ENCODE measurements around the gene HACD1. TPM values are rescaled to one million over a fixed set of nuclear protein-coding genes. Genes with fewer than 3 reads are reported as not detected.

HACD1 gene
- total and polyA plus RNA-seq, 10 of the 15 experiments (the other 5 are each of a cell fraction or from before 2014, with no cell fraction given) = 0.22 to 1.5 (median 0.78) TPM; not detected in 1

DNA sequence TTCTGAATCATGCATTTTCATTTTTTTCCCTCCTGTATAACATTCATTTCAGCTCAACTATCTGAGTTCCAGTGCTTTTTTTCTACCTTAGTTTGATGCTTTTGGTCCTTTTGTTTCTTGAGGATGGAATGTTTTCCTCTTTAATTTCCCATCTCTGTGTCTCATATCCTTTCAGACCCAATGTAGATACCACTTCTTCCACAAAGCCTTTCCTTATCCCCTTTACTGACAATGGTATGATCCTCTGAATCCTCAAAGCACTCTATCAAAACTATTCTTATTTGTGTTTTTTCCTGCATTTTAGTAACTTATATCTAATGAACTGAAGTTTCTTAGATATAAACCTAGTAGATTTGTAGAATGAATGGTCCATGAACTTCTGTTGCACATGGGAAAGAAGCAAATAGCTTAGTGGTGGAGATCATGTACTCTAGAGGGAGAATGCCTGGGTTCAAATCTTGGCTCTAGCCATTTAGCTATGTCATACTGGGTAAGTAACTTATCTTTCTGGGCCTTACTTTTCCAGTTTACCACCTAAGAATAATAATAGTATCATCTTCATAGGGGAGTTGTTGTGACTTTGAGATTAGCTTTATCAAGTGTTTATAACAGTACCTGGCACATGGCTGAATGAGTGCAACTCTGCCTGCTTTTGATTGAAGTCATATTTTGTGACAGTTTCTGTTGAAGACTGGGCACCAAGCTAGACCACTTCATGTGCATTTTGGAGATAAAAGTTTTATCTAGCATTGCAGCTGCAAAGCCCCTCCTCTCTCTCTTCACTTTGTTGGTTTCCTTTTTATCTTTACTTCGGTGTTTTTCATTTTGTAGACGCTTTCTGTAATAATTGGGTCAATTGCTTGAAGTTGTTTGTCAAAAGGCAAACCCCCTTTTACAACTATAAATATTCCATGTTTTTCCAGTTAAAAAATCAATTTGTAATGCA lies 45.3 kb upstream of the HACD1 start:
- in situ Hi-C loops (cut with MboI) = no loop called here
- TSS peak; percentile 49 for BruUV-seq (replicated peaks)
- Histone ChIP-seq H4K20me1 (ENCODE audit: control insufficient read depth, insufficient read depth) (no peaks in the 10 kb centered on the region), H3K4me2 (ENCODE audit: control insufficient read depth, insufficient read depth) (no peak overlapping the region), H3K79me2 (ENCODE audit: control insufficient read depth, insufficient read depth, low read length) (peaks cover 27% of the 10 kb centered on the region), H2AFZ (ENCODE audit: control insufficient read depth, low read depth, low read length) (no peak overlapping the region), H3K27ac (ENCODE audit: control insufficient read depth, insufficient read depth) (no peak overlapping the region), H3K36me3 (ENCODE audit: control insufficient read depth in 2 of 2, insufficient read depth in 2 of 2, low read length in 1 of 2) (peaks cover 2 to 5% of the 10 kb centered on the region in 2 experiments; a peak in 1 of 4 replicates), H3K27me3 (replicated peaks in 1 of 2; ENCODE audit: control insufficient read depth in 2 of 2, insufficient read depth in 2 of 2, low read length in 1 of 2) (no peaks in the 10 kb centered on the region), H3K9ac (ENCODE audit: control insufficient read depth, insufficient read depth, low read length) (no peak overlapping the region), H3K4me1 (ENCODE audit: control insufficient read depth, insufficient read depth, low read length) (no peaks in the 10 kb centered on the region), H3K9me3 (replicated peaks; ENCODE audit: control insufficient read depth, insufficient read depth, low read length) (no peaks in the 10 kb centered on the region), H3K4me3 (no peak overlapping the region)
- CTCF ChIA-PET = interaction anchor here (0.9 to 1.4 kb wide), 6 partner anchors 9 to 55 kb away, joined by 3 to 4 read pairs (median 3); partner anchors contain the start of gene STAM
- RAD21 ChIA-PET (ENCODE audit: unreplicated experiment) = interaction anchor here (0.9 to 1.4 kb wide), 5 partner anchors 8 to 19 kb away, joined by 3 to 4 read pairs (median 4); partner anchors contain the start of gene STAM
- POLR2A ChIA-PET = interaction anchor here (1.6 kb wide), 1 partner anchor 17 kb away, joined by 9 read pairs; no protein-coding TSS in a partner anchor
- DNase-seq (ENCODE audit: low read depth, low spot score) (no peak), FAIRE-seq (no peak), ATAC-seq (peak; percentile 31; the same call in 2 of the 3 replicates)
- SMC1A ChIA-PET (ENCODE audit: uncharacterized antibody, unreplicated experiment) = interaction anchor here (0.9 to 2.2 kb wide), 7 partner anchors 9 to 44 kb away, joined by 3 to 16 read pairs (median 5); partner anchors contain the start of gene STAM
- intact Hi-C loops (cut with micrococcal nuclease; ENCODE audit: unreplicated experiment) = no loop called here
- WGBS (ENCODE audit: insufficient coverage, insufficient replicate concordance, low lambda C conversion rate, missing lambda C conversion rate) = 93% methylated on average over 2 of the region's 2 CpGs
- TF ChIP-seq, protein P1, sequence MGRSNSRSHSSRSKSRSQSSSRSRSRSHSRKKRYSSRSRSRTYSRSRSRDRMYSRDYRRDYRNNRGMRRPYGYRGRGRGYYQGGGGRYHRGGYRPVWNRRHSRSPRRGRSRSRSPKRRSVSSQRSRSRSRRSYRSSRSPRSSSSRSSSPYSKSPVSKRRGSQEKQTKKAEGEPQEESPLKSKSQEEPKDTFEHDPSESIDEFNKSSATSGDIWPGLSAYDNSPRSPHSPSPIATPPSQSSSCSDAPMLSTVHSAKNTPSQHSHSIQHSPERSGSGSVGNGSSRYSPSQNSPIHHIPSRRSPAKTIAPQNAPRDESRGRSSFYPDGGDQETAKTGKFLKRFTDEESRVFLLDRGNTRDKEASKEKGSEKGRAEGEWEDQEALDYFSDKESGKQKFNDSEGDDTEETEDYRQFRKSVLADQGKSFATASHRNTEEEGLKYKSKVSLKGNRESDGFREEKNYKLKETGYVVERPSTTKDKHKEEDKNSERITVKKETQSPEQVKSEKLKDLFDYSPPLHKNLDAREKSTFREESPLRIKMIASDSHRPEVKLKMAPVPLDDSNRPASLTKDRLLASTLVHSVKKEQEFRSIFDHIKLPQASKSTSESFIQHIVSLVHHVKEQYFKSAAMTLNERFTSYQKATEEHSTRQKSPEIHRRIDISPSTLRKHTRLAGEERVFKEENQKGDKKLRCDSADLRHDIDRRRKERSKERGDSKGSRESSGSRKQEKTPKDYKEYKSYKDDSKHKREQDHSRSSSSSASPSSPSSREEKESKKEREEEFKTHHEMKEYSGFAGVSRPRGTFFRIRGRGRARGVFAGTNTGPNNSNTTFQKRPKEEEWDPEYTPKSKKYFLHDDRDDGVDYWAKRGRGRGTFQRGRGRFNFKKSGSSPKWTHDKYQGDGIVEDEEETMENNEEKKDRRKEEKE (IDR thresholded peaks at IDR 0.05) = no peak
- no peak for TF ChIP-seq WRNIP1 (IDR thresholded peaks at IDR 0.05; ENCODE audit: borderline replicate concordance, low read depth, low read length)
- no peak for TF ChIP-seq BHLHE40 (IDR thresholded peaks at IDR 0.05; ENCODE audit: borderline replicate concordance in 1 of 2, low read depth in 2 of 2, low read length in 1 of 2)
- TF ChIP-seq POU2F2 (IDR thresholded peaks at IDR 0.05; ENCODE audit: borderline replicate concordance, low read depth, low read length) = no peak
- TF ChIP-seq, protein P2, sequence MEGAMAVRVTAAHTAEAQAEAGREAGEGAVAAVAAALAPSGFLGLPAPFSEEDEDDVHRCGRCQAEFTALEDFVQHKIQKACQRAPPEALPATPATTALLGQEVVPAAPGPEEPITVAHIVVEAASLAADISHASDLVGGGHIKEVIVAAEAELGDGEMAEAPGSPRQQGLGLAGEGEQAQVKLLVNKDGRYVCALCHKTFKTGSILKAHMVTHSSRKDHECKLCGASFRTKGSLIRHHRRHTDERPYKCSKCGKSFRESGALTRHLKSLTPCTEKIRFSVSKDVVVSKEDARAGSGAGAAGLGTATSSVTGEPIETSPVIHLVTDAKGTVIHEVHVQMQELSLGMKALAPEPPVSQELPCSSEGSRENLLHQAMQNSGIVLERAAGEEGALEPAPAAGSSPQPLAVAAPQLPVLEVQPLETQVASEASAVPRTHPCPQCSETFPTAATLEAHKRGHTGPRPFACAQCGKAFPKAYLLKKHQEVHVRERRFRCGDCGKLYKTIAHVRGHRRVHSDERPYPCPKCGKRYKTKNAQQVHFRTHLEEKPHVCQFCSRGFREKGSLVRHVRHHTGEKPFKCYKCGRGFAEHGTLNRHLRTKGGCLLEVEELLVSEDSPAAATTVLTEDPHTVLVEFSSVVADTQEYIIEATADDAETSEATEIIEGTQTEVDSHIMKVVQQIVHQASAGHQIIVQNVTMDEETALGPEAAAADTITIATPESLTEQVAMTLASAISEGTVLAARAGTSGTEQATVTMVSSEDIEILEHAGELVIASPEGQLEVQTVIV (IDR thresholded peaks at IDR 0.05; ENCODE audit: borderline replicate concordance, partially characterized antibody) = no peak
- no peak for TF ChIP-seq NR2C2 (IDR thresholded peaks at IDR 0.05; ENCODE audit: borderline replicate concordance, control insufficient read depth, insufficient read length, low read depth)
- no peak for TF ChIP-seq NR2C1 (IDR thresholded peaks at IDR 0.05)
- TF ChIP-seq BMI1 (IDR thresholded peaks at IDR 0.05; ENCODE audit: borderline replicate concordance) = no peak
- TF ChIP-seq SUPT20H (IDR thresholded peaks at IDR 0.05; ENCODE audit: borderline replicate concordance, control insufficient read depth, low read depth, low read length) = no peak
- TF ChIP-seq, protein P3, sequence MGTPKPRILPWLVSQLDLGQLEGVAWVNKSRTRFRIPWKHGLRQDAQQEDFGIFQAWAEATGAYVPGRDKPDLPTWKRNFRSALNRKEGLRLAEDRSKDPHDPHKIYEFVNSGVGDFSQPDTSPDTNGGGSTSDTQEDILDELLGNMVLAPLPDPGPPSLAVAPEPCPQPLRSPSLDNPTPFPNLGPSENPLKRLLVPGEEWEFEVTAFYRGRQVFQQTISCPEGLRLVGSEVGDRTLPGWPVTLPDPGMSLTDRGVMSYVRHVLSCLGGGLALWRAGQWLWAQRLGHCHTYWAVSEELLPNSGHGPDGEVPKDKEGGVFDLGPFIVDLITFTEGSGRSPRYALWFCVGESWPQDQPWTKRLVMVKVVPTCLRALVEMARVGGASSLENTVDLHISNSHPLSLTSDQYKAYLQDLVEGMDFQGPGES (IDR thresholded peaks at IDR 0.05) = no peak
- TF ChIP-seq TBL1XR1 (IDR thresholded peaks at IDR 0.05; ENCODE audit: low read depth, low read length) = no peak
- no peak for TF ChIP-seq STAT3 (IDR thresholded peaks at IDR 0.05; ENCODE audit: low read depth, low read length)
- TF ChIP-seq TCF3 (IDR thresholded peaks at IDR 0.05; ENCODE audit: borderline replicate concordance, insufficient read depth, low read depth, low read length) = no peak

Data from GM12878 (cell line).